K562 (cell line): ENCODE measurements around the gene SPATA31C1. TPM values are rescaled to one million over a fixed set of nuclear protein-coding genes. Genes with fewer than 3 reads are reported as not detected.

Experiments
- ATAC-seq: fragments of 200-7000 bp; cut with Tn5 transposase; 3 replicates; pipeline ENCODE4 v1.9.1; 2020; ENCODE audit warnings: moderate library complexity
- BruUV-seq: library from RNA; stranded (reverse); fragments of 400-500 nt; replicated peaks from 2 replicates; lab custom pipeline; 2021; lab: Mats Ljungman, UMichigan
- CTCF ChIA-PET: fragments of 300-600 bp; formaldehyde crosslinking; extraction: SDS; loops from one replicate; lab custom pipeline; 2021; ENCODE audit warnings: low intra/inter-chr PET ratio; lab: Yijun Ruan, JAX
- POLR2A ChIA-PET: fragments of 300-600, 350-650 bp; sonication (Branson Sonifier 250); formaldehyde crosslinking; extraction: SDS; loops from one replicate; lab custom pipeline; 2021; ENCODE audit warnings: antibody characterized with exemption, inconsistent platforms; lab: Yijun Ruan, JAX
- DNase-seq, 4 experiments: peaks; one replicate each; pipeline versions ENCODE4 v3.0.0 to v3.0.0-alpha.2; 2011 to 2018; ENCODE audit warnings: low spot score in 3 of 4, mixed read lengths in 3 of 4; ENCODE audit errors: extremely low read depth in 1 of 4
- FAIRE-seq: peaks from 2 replicates; lab custom pipeline; 2011; peaks lifted over from hg19 to GRCh38; lab: Jason Lieb, UNC
- H2AFZ ChIP-seq: 2 replicates; pipeline ENCODE4 v1.6.0; 2011; ENCODE audit warnings: low read depth, low read length, control low read depth, inconsistent platforms
- H3K27ac ChIP-seq: fragments of 200-600 bp; 3 replicates; pipeline ENCODE4 v1.8.0; 2011; ENCODE audit warnings: low read depth, mild to moderate bottlenecking, control low read depth, inconsistent platforms, low read length, moderate library complexity, mixed read lengths; ENCODE audit errors: extremely low read depth
- H3K27me3 ChIP-seq, 2 experiments: fragments of 300-600 bp in 1 of 2; 2 replicates in 1 of 2; 3 replicates in 1 of 2; pipeline versions ENCODE4 v1.6.0 to v1.8.0; 2011; ENCODE audit warnings: inconsistent platforms in 2 of 2, low read length in 2 of 2, mild to moderate bottlenecking in 1 of 2, mixed read lengths in 1 of 2, moderate library complexity in 1 of 2; ENCODE audit not compliant: control insufficient read depth in 2 of 2, insufficient read depth in 2 of 2
- H3K36me3 ChIP-seq: fragments of 300-600 bp; 3 replicates; pipeline ENCODE4 v1.8.0; 2011; ENCODE audit warnings: mild to moderate bottlenecking, low read length, inconsistent platforms; ENCODE audit not compliant: control insufficient read depth, insufficient read depth
- H3K4me1 ChIP-seq, 2 experiments: fragments of 200-600 bp in 1 of 2; replicated peaks in 1 of 2; 2 replicates in 1 of 2; 3 replicates in 1 of 2; pipeline versions ENCODE4 v1.5.1 to v1.8.0; 2011; ENCODE audit warnings: inconsistent platforms in 2 of 2, low read length in 2 of 2, mild to moderate bottlenecking in 1 of 2, mixed read lengths in 1 of 2, moderate library complexity in 1 of 2; ENCODE audit not compliant: control insufficient read depth in 2 of 2, insufficient read depth in 2 of 2
- H3K4me2 ChIP-seq: 2 replicates; pipeline ENCODE4 v1.6.1; 2011; ENCODE audit warnings: low read length, control low read depth, inconsistent platforms, mixed read lengths; ENCODE audit not compliant: insufficient read depth
- H3K4me3 ChIP-seq: fragments of 200-600 bp; sonication (generic), shearing (Covaris generic); 2 replicates; pipeline ENCODE4 v1.5.1; 2016; ENCODE audit warnings: control low read depth, inconsistent platforms
- H3K79me2 ChIP-seq: fragments of 200-600 bp; 3 replicates; pipeline ENCODE4 v1.8.0; 2011; ENCODE audit warnings: low read length, inconsistent platforms; ENCODE audit not compliant: control insufficient read depth, insufficient read depth
- H3K9ac ChIP-seq, 2 experiments: 2 replicates each; pipeline versions ENCODE4 v1.6.0 to v1.6.1; 2011; ENCODE audit warnings: low read depth in 2 of 2, low read length in 2 of 2, control low read depth in 1 of 2, inconsistent platforms in 1 of 2, mild to moderate bottlenecking in 1 of 2, mixed read lengths in 1 of 2; ENCODE audit not compliant: insufficient read depth in 1 of 2
- H3K9me1 ChIP-seq: one replicate; pipeline ENCODE4 v1.6.0; 2011; ENCODE audit warnings: inconsistent platforms, mild to moderate bottlenecking, low read length, moderate library complexity; ENCODE audit not compliant: control insufficient read depth, insufficient read depth
- H3K9me3 ChIP-seq: replicated peaks from 2 replicates; pipeline ENCODE4 v1.5.1; 2011; ENCODE audit warnings: low read depth, low read length, inconsistent platforms; ENCODE audit not compliant: control insufficient read depth, insufficient read depth
- H4K20me1 ChIP-seq: replicated peaks from 2 replicates; pipeline ENCODE4 v1.6.1; 2011; ENCODE audit warnings: low read length, inconsistent platforms, mixed read lengths; ENCODE audit not compliant: control insufficient read depth, insufficient read depth
- BDP1 ChIP-seq: IDR thresholded peaks from 3 replicates; pipeline ENCODE4 v1.6.1; 2011; ENCODE audit not compliant: insufficient read length, insufficient read depth
- CBFA2T2 ChIP-seq: fragments of 450-650 bp; conservative IDR thresholded peaks from 2 replicates; pipeline ENCODE4 v1.6.1; 2017; ENCODE audit warnings: mild to moderate bottlenecking
- CBFA2T3 ChIP-seq: fragments of 450-650 bp; IDR thresholded peaks from 2 replicates; pipeline ENCODE4 v1.6.1; 2017
- KDM1A ChIP-seq, 2 experiments: fragments of 450-650 bp; IDR thresholded peaks; 2 replicates each; pipeline ENCODE4 v1.6.1; 2016; ENCODE audit warnings: mild to moderate bottlenecking in 2 of 2
- MEIS2 ChIP-seq: fragments of 450-650 bp; IDR thresholded peaks from 2 replicates; pipeline ENCODE4 v1.6.1; 2014; ENCODE audit warnings: mild to moderate bottlenecking; ENCODE audit not compliant: partially characterized antibody
- MYNN ChIP-seq, 2 experiments: sonication (generic); formaldehyde crosslinking in 1 of 2; IDR thresholded peaks; 2 replicates each; pipeline versions ENCODE4 v1.5.0 to v1.6.1; 2016 to 2020; ENCODE audit warnings: antibody characterized with exemption in 1 of 2, missing genetic modification reagents in 1 of 2
- NBN ChIP-seq: fragments of 450-650 bp; IDR thresholded peaks from 2 replicates; pipeline ENCODE4 v1.6.1; 2016; ENCODE audit warnings: low read depth, mild to moderate bottlenecking
- NFIC ChIP-seq: fragments of 450-650 bp; IDR thresholded peaks from 2 replicates; pipeline ENCODE4 v1.6.1; 2017; ENCODE audit warnings: mild to moderate bottlenecking, inconsistent platforms
- ZBTB12 ChIP-seq: fragments of 250-450 bp; sonication (Bioruptor Pico); IDR thresholded peaks from 2 replicates; pipeline ENCODE4 v1.4.0; 2020
- ZC3H8 ChIP-seq: fragments of 450-650 bp; IDR thresholded peaks from 2 replicates; pipeline ENCODE4 v1.6.1; 2017
- ZFP30 ChIP-seq: fragments of 250-450 bp; sonication (Bioruptor Pico); IDR thresholded peaks from 2 replicates; pipeline ENCODE4 v1.8.0; 2022; ENCODE audit warnings: moderate library complexity, mild to moderate bottlenecking, inconsistent platforms, borderline replicate concordance
- WGBS: fragments of 100-300 bp; shearing (Covaris generic); methylation state at CpG from one replicate; pipeline ENCODE4 v1.1.6; 2016; ENCODE audit warnings: low coverage, mixed read lengths; ENCODE audit not compliant: insufficient coverage; ENCODE audit errors: missing lambda C conversion rate; 5-methylcytosine and 5-hydroxymethylcytosine counted together
- in situ Hi-C: fragments of 300-500 bp; cut with MboI; formaldehyde crosslinking; loops from 4 replicates; pipeline ENCODE4 v1.15.0; 2018; ENCODE audit warnings: inconsistent platforms, mixed read lengths
- intact Hi-C: fragments of 100-400 bp; cut with micrococcal nuclease; formaldehyde crosslinking; loops from 2 replicates; pipeline ENCODE4 v1.14.2; 2022
- polyA plus RNA-seq, 8 experiments: library from polyadenylated mRNA; depleted of rRNA in 4 of 8; stranded (reverse) in 5 of 8; unstranded in 3 of 8; fragments of >200 nt; fragmentation: Nextera tagmentation in 2 of 8; fragmentation: Illumina TruSeq in 1 of 8; extraction: Ambion mirVana in 2 of 8; extraction: Trizol in 1 of 8; gene quantifications; 2 replicates each; pipeline versions ENCODE4 v1.2.1 to v1.2.3, GENCODE V29; 2011 to 2014; ENCODE audit warnings: inconsistent platforms in 1 of 8, missing spikeins in 1 of 8
- total RNA-seq, 7 experiments: library from RNA; depleted of rRNA in 6 of 7; stranded (reverse); fragments of >200 nt in 6 of 7; fragmentation: Illumina TruSeq in 2 of 7; extraction: Trizol in 2 of 7; gene quantifications; 2 replicates each; pipeline versions ENCODE4 v1.2.1 to v1.2.3, GENCODE V29; 2011 to 2021; ENCODE audit warnings: low replicate concordance in 1 of 7
- TF ChIP-seq, protein P1 (sequence below): IDR thresholded peaks from 2 replicates; pipeline ENCODE4 v1.6.1; 2011; ENCODE audit not compliant: insufficient read length; ENCODE audit errors: extremely low read depth
- TF ChIP-seq, protein P2 (sequence below): fragments of 450-650 bp; IDR thresholded peaks from 2 replicates; pipeline ENCODE4 v1.6.1; 2016

Gene SPATA31C1
- total and polyA plus RNA-seq, 9 of the 15 experiments (the other 6 are each of a cell fraction or from before 2014, with no cell fraction given): 0.03 to 0.15 (median 0.05) TPM; not detected in 3

DNA sequence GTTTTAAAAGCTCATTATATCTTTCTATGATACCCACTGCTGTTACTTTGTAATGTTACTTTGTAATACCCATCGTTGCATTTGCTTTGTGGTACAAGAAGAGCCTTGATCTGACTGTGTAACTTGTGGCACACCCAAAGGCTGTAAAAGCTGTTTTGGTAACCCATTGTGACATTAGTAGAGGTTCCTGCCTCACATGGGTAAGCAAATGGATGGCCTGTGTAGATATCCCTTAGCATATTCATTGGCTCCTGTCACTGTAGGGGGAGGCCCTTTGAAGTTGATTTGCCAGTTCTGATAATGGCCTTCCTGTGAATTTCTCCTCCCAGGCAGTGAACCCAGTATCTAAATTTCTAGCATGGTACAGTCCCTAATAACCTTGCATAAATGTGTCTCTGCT is 40.8 kb downstream of the SPATA31C1 start:
- no peaks in the 10 kb centered on the region; a peak in 1 of 5 replicates for H3K27me3 ChIP-seq
- no TSS peak for BruUV-seq
- no peaks in the 10 kb centered on the region for H3K4me1 ChIP-seq
- WGBS: 0% methylated on average over 1 of the region's 1 CpG
- FAIRE-seq (no peak), DNase-seq (no peak), ATAC-seq (no peak)
- H3K9ac ChIP-seq: no peak overlapping the region
- H3K79me2 ChIP-seq: no peaks in the 10 kb centered on the region
- H3K4me2 ChIP-seq: no peak overlapping the region
- in situ Hi-C loops (loop anchor here (25.0 kb wide), 2 partner anchors 604 to 1054 kb away; no protein-coding TSS in a partner anchor), intact Hi-C loops (no loop called here)
- H3K36me3 ChIP-seq: no peaks in the 10 kb centered on the region
- no peak for TF ChIP-seq ZBTB12 (CRISPR knock-in tag)
- POLR2A ChIA-PET: no interaction called here
- H3K9me3 ChIP-seq: no peaks in the 10 kb centered on the region
- H2AFZ ChIP-seq: no peak overlapping the region
- H4K20me1 ChIP-seq: no peaks in the 10 kb centered on the region
- no peak overlapping the region for H3K4me3 ChIP-seq
- no peak overlapping the region for H3K27ac ChIP-seq
- H3K9me1 ChIP-seq: no peaks in the 10 kb centered on the region
- CTCF ChIA-PET: interaction anchor here (0.7 kb wide), 1 partner anchor 10 kb away, joined by 3 read pairs; no protein-coding TSS in a partner anchor

GRCh38 chr9:87959916-87960581 is 42.3 kb downstream of the SPATA31C1 start:
- H3K4me1 ChIP-seq: no peaks in the 10 kb centered on the region
- H3K27ac ChIP-seq: no peak overlapping the region
- ChIA-PET POLR2A (interaction anchor here (1.5 kb wide), 1 partner anchor 10 kb away, joined by 6 read pairs; no protein-coding TSS in a partner anchor), CTCF (no interaction called here)
- no peak overlapping the region for H3K9ac ChIP-seq
- H3K79me2 ChIP-seq: no peaks in the 10 kb centered on the region
- H2AFZ ChIP-seq: no peak overlapping the region
- DNase-seq: peak in 1 of 4 experiments; percentile 6
- no peaks in the 10 kb centered on the region for H3K9me3 ChIP-seq
- TF ChIP-seq KDM1A (IDR thresholded peaks at IDR 0.05) (0 out of 4 replicates have a peak, but pooled peaks of 1 of the 2 experiments have one; percentile 13), BDP1 (no peak), CBFA2T3 (peak; percentile 59), NBN (no peak), MEIS2 (peak; percentile 55), NFIC (0 out of 2 replicates have a peak, but pooled peaks have one; percentile 14), MYNN (IDR thresholded peaks at IDR 0.05) (no peak), MYNN (CRISPR knock-in tag; IDR thresholded peaks at IDR 0.05) (no peak), ZC3H8 (no peak), CBFA2T2 (0 out of 2 replicates have a peak, but pooled peaks have one; percentile 34), ZFP30 (CRISPR knock-in tag) (no peak)
- TF ChIP-seq, protein P1, sequence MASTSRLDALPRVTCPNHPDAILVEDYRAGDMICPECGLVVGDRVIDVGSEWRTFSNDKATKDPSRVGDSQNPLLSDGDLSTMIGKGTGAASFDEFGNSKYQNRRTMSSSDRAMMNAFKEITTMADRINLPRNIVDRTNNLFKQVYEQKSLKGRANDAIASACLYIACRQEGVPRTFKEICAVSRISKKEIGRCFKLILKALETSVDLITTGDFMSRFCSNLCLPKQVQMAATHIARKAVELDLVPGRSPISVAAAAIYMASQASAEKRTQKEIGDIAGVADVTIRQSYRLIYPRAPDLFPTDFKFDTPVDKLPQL: no peak
- TF ChIP-seq, protein P2, sequence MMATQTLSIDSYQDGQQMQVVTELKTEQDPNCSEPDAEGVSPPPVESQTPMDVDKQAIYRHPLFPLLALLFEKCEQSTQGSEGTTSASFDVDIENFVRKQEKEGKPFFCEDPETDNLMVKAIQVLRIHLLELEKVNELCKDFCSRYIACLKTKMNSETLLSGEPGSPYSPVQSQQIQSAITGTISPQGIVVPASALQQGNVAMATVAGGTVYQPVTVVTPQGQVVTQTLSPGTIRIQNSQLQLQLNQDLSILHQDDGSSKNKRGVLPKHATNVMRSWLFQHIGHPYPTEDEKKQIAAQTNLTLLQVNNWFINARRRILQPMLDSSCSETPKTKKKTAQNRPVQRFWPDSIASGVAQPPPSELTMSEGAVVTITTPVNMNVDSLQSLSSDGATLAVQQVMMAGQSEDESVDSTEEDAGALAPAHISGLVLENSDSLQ: peak; percentile 66; the same call in 1 of the 2 replicates
- H3K4me3 ChIP-seq: no peak overlapping the region
- BruUV-seq: no TSS peak
- ATAC-seq: no peak
- no peaks in the 10 kb centered on the region for H3K36me3 ChIP-seq
- no peaks in the 10 kb centered on the region; a peak in 1 of 5 replicates for H3K27me3 ChIP-seq
- intact Hi-C loops: no loop called here
- H3K4me2 ChIP-seq: no peak overlapping the region
- in situ Hi-C loops: loop anchor here (25.0 kb wide), 2 partner anchors 602 to 1052 kb away; no protein-coding TSS in a partner anchor
- no peak for FAIRE-seq
- H4K20me1 ChIP-seq: no peaks in the 10 kb centered on the region
- 0% methylated on average over 4 of the region's 4 CpGs for WGBS
- H3K9me1 ChIP-seq: no peaks in the 10 kb centered on the region
